Cerebellar nuclear complex (tissue), 1 donor: Measurements from ENCODE around the gene HOMEZ.
A peak's percentile ranks its signal among the peaks of the same experiment; 100 is the strongest.

Source experiments
- DNase-seq, 2 experiments: peaks; one replicate each; lab custom pipeline; 2025; lab: John Stamatoyannopoulos, UW

The HOMEZ gene

DNA sequence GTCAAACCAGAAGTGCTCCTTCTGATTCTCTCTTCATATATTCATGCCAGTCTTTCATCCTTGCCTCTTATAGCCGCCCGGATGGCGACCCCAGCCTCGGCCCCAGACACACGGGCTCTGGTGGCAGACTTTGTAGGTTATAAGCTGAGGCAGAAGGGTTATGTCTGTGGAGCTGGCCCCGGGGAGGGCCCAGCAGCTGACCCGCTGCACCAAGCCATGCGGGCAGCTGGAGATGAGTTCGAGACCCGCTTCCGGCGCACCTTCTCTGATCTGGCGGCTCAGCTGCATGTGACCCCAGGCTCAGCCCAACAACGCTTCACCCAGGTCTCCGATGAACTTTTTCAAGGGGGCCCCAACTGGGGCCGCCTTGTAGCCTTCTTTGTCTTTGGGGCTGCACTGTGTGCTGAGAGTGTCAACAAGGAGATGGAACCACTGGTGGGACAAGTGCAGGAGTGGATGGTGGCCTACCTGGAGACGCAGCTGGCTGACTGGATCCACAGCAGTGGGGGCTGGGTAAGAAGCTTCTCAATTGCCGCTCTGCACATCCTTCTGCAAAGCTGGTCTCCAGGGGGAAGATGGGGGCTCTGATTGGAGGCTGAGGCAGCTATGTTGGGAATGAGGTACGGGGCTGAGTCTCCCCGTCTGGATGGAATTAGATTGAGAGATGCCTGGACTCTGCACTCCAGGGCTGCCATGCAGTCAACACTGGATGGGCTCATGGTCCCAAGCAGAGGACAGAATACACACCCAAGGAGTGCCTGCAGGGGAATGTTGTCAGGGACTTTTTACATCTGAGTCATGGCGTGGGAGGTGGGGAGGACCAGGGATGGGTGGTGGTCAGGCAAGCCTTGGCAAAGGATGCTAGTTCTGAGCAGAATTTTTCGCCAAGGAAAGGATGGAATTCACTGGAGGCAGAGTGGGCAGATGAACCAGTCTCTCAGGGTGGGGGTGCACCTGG, 22.0 kb upstream of the HOMEZ start:
- DNase-seq, result no peak

DNA sequence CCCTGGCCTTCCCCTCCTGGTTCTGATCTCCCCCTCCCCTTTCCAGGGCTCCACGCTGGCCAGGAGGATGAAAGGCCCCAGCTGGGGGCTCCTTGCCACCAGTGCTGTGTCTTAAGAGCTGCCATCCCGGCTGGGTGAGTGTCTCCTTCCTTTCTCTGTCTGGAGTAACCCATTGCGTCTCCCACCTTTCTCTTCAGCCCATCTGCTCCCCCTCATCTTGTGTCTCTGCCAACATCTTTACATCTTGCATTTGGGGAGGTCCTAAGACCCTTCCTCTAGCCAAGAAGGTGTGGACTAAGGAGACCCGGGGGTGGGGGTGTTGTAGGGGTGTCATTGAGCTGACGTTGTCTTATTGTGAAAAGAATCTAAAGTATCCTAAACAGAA, 21.2 kb upstream of the HOMEZ start:
- DNase-seq, result no peak

DNA sequence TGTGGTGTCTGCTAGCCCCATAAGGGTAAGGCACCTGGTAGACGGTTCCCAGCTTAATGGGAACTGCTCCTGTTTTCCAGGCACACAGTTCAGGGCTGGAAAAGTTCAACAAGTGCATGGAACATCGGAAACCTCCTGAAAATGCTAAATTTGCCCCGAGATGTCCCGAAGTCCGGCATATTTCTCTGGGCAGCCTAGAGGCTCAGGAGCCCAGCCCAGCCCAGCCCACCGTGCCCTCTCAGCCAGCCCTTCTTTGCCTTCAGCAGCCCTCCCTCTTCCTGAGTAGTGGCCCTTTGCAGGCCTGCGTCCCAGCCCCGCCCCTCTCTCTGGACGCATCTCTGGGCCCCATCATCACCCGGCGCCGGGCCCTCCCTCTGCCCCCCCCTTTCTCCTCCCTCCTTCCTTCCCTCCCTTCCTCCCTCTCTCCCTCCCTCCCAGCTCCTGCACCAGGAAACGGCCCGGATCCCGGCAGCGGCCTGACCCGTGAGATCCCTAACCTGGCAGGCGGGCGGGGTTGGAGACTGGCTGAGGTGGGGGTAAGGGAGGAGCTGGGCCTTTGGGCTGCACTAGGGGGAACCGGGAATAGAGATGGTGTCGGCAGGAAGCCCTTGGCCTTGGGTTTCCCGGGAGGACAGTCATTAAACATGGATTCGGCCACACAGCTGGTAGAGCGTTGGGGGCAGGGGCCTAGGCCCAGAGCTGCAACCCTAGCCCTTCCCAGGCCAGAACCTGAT, 20.6 kb upstream of the HOMEZ start, which contains the start of gene BCL2L2:
BCL2L2 (plus strand) TSS at position 422 of the 734 bp plus-strand sequence. CDS start 935 bp downstream, outside the sequence.
- peak in 1 of 2 experiments; percentile 24 for DNase-seq

DNA sequence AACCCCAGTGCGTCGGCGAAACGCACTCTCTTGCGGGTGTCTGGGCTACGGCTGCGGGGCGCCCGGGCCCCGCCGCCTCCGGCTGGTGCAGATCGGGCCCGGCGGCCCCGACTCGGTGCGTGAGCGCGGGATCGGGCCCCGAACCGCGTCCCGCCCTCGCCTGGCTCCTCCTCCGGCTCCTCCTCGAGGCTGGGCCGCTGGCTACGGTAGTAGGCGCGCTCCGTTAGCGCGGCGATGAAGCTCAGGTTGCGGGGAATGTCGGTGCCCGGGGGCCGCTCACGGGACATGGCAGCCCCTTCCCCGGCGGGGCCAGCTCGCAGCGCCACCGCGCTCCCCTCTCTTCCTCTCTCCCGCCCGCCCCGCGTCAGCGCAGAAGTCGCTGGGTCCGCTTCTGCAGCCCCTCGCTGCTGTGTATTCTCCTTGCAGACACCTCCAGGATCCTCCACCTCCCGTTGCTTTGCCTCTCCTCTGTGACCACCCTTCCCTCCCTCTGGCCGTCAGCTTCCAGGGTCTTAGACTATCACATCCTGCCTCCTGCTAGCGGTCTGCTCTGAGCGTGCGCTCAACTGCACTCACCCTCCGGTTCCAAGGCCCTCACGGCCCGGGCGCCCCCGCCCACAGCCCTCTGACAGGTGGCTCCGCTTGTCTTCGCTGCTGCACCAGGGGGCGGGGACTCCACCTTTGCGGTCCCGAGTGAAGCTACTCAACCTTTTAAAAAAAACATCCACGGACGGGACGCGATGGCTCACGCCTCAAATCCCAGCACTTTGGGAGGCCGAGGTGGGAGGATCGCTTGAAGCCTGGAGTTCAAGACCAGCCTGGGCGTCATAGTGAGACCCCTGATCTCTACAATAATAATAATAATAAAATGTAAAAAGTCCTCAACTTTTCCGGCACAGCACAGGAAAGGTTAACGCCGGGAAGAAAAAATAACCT, 16.6 kb upstream of the HOMEZ start, which contains the start of gene PPP1R3E:
PPP1R3E (minus strand) TSS at position 570 of the 936 bp plus-strand sequence; CDS start at position 287, 283 bp downstream.
- DNase-seq, result peak in 1 of 2 experiments; percentile 27

DNA sequence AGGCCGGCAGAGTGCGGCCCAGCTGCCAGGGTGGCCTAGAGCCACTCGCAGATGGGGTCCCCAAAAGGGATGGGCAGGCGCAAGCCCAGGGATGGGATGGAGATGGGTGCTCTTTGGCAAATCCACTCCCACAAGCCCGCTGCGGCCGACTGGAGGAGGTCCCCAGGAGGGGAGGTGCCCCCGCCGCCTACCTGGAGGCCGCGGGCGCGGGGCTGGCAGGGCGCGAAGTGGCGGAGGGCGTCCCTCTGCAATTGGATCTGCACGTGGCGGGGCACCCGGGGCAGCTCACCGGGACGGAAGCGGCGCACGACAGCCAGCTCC, 16.0 kb upstream of the HOMEZ start:
- DNase-seq, result no peak

DNA sequence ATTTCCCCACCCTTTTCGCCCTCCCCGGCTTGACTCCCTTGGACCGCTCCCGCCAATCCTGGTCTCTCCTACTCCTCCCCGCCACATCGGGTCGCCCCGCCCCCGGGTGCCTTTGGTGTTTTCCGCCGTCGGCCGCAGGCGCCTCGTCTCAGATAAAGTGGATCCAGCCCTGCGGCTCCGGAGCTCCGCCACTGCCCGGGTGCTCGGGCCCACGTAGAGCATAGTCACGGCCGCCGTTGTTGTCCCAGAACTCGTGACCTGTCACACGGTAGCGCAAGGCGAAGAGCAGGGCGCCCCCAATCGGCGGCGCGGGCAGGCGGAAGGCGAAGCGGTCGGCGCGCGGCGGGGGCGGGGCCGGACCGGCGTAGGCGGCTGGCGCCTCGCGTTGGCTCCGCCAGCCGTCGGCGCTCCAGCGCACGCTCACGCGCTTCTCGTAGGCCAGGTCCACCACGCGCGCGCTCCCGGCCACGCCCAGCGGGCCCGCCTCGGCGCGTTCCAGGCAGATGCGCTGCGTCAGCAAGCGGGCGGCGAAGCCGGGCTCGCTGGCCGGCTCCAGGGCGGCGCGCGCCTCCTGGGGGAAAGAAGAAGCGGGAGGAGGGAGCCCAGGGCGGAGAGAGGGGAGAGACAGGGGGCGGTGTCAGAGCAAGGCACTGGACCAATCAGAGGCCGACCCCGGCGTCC, 15.5 kb upstream of the HOMEZ start:
- peak; percentile 73 to 86 for DNase-seq

DNA sequence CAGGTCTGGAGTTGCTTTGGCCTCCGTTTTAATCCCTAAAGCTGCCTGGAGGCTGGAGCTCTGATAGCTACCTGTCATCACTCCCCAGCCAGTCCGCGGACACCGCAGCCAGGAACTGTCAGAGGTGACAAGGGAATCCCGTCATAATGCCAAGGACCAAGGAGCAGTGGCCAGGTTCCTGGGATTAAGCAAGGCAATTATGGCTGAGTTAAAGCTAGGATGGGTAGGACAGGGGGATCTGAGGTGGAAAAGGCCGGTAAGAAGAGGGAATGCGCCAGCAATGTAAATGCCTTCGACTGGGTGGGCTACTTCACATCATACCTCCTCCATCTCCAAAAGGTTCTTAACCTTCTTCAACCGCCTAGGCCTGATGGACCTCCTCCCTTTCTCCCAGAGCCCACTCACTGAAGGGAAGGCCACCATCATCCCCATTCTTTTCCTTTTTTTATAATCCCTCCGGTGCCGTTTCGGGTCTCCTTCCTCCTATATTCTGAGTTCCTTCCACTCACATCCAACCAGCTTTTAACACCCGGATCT, 14.8 kb upstream of the HOMEZ start:
- no peak for DNase-seq

DNA sequence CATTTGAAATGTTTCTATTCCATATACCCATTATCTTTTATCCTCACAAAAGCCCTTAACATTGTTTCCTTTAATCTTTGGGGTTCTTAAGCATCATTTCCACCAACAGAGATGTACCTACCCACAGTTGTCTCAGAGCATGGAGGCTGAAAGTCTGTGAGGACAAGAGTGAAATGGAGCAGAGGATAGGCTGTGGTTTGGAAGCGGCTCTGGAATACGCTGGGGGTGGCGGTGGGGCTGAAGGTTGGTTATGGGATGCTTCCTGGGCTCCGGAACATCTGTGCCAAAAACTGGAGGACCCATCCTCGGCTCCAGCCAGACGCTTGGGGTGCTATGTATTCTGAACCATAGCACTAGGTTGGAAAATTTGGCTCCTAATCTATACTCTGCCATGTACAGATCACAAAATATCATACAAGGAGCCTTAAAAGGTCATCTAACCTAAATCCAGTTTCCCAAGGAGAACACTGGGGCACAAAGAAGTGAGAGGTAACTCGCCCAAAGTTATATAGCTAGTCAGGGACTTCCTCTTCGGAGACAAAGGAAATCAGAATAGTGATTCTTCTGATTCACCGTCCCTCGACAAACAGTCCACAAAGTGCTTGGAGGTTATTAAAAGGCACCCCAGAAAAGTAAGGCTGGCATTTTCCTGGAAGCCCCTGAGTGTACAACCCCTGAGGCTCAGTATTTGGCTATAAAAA, 14.2 kb upstream of the HOMEZ start:
- no peak for DNase-seq

DNA sequence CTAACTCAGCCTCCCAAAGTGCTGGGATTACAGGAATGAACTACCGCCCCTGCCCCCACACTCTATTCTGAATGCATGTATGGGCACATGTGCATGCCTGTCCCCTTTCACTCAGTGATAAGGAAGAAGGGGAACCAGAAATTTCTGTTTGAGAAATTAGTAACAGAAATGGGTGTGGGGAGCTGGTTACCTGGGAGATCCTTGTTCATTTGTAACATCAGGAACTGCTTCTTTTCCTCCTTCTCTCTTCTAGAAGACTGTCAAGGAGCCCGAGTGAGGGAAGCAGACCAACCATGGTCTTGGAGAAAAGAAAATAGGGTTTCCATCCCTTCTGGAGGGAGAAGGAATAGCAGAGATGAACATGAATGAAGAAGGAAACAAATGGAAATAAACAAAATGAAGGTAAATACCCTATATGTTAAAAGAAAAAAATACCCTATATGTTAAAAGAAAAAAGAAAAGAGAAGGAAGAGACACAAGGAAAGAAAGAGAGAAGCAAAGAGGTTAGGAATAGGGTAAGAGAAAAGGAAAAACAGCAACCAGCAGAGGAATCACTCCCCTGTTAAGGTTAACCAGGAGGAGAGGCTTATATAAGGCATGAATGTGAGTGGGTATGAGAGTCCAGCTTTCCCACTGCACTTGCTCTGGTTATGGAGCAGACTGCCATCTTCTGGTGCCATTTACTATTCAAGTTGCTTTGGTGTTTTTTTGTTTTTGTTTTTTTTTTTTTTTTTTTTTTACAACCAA, 13.5 kb upstream of the HOMEZ start:
- no peak for DNase-seq

GRCh38 chr14:23297611-23298277, 11.8 kb upstream of the HOMEZ start:
- no peak for DNase-seq

DNA sequence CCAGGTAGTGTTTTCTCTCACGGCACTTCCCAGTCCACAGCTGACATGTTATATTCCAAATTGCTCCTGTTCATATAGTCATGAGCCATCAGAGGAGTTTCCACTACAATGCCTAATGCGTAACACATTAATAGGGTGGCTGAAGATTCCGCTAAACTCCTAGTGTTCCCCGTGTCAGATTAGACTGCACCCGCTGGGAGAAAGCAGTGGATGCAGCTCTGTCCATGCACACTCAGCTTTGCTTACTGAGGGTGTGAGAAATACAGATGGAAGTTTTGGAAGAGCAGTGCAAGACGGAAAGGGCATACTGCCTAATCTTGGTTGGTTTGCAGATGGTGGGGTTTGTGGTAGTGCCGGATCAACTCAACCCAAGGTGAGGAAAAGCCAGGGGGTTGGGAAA, 11.2 kb upstream of the HOMEZ start:
- DNase-seq, result no peak

DNA sequence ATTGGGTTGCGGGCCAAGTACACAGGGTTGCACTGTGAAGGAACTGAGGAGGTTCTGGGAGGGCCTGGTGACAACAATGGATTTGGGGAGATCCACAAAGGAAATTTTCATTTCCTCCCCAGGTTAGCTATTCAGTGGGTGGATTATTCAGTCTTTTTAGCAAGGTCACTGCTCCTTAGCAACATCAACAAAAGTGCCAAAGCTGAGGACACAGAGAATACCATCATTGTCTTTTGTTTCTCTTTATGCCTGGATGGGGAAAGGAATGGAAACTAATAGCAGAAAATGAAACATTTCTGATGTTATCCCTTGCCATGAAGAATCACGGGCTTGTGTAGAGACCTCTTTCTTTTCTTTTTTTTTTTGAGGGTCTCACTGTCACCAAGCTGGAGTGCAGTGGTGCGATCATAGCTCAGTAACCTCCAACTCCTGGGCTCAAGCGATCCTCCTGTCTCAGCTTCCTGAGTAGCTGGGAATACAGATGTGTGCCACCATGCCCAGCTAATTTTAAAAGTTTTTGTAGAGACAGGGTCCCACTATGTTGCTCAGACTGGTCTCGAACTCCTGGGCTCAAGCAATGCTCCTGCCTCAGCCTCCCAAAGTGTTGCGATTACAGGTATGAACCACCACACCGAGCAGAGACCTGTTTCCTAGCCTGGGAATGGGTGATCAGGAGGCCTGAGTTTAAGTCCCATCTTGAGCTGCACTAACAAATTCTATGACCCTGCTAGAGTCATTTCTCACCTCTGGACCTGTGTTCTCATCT, 10.3 kb upstream of the HOMEZ start:
- no peak for DNase-seq

- no peak for DNase-seq
Observed at GRCh38 chr14:23294734-23295561, 9.0 kb upstream of the HOMEZ start.

GRCh38 chr14:23286902-23287479, 1.1 kb upstream of the HOMEZ start:
- no peak for DNase-seq

DNA sequence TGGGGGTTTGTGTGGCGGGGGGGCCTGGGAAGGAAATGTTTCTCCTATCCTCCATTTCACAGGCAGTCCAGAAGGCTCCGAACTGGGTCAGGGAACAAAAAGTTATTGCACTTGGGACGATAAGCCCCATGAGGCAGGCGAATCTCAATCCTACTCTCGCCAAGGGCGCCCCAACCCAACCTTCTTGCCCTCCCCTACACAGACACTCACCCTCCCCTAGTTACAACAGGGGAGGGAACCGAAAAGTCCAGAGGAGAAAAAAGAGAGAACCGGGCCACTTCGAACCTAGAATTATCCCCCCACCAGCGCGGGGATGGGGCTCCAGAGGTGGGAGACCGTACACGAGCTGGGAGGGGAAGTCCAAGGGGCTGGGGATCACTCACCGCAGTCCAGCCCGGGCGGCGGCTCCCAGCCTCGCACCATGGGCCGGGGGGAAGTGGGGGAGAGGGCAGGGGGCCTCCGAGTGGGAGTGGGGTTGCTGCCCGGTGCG, 357 bp downstream of the HOMEZ start:
- no peak for DNase-seq

- no peak for DNase-seq
Observed at GRCh38 chr14:23284654-23285529, 1.0 kb downstream of the HOMEZ start.
